GM12878 (cell line): ENCODE measurements around the gene SLC44A4. TPM values are rescaled to one million over a fixed set of nuclear protein-coding genes. Genes with fewer than 3 reads are reported as not detected.

Experiments used
- ATAC-seq: fragments of 200-7000 bp; cut with Tn5 transposase; 3 replicates; pipeline ENCODE4 v1.9.1; 2020; ENCODE audit warnings: mild to moderate bottlenecking, moderate library complexity
- BruUV-seq: library from RNA; stranded (reverse); fragments of 400-500 nt; replicated peaks from 2 replicates; lab custom pipeline; 2021; lab: Mats Ljungman, UMichigan
- CTCF ChIA-PET: fragments of 300-600 bp; sonication (Branson Sonifier 250); formaldehyde crosslinking; extraction: SDS; loops from one replicate; lab custom pipeline; 2021; ENCODE audit warnings: inconsistent platforms; lab: Yijun Ruan, JAX
- POLR2A ChIA-PET: fragments of 350-600 bp; formaldehyde crosslinking; extraction: SDS; loops from one replicate; lab custom pipeline; 2021; ENCODE audit warnings: inconsistent platforms; lab: Charles Lee
- RAD21 ChIA-PET: fragments of 300-600 bp; sonication (Branson Sonifier 250); formaldehyde crosslinking; loops from one replicate; lab custom pipeline; 2023; ENCODE audit warnings: antibody characterized with exemption; ENCODE audit not compliant: unreplicated experiment; lab: Charles Lee
- SMC1A ChIA-PET: fragments of 300-600 bp; sonication (Branson Sonifier 250); formaldehyde crosslinking; loops from one replicate; lab custom pipeline; 2023; ENCODE audit not compliant: unreplicated experiment, uncharacterized antibody; lab: Charles Lee
- DNase-seq: peaks from one replicate; pipeline ENCODE4 v3.0.0-alpha.2; 2011; ENCODE audit warnings: low read depth, low spot score
- FAIRE-seq: peaks from 3 replicates; lab custom pipeline; 2011; peaks lifted over from hg19 to GRCh38; lab: Jason Lieb, UNC
- H2AFZ ChIP-seq: 2 replicates; pipeline ENCODE4 v1.6.0; 2011; ENCODE audit warnings: low read depth, low read length, control low read depth; ENCODE audit not compliant: control insufficient read depth
- H3K27ac ChIP-seq: 2 replicates; pipeline ENCODE4 v1.5.1; 2011; ENCODE audit warnings: control low read depth; ENCODE audit not compliant: control insufficient read depth, insufficient read depth
- H3K27me3 ChIP-seq, 2 experiments: replicated peaks in 1 of 2; 2 replicates each; pipeline versions ENCODE4 v1.6.0 to v1.6.1; 2011; ENCODE audit warnings: low read length in 1 of 2; ENCODE audit not compliant: control insufficient read depth in 2 of 2, insufficient read depth in 2 of 2
- H3K36me3 ChIP-seq, 2 experiments: 2 replicates each; pipeline ENCODE4 v1.5.1; 2011; ENCODE audit warnings: low read length in 1 of 2; ENCODE audit not compliant: control insufficient read depth in 2 of 2, insufficient read depth in 2 of 2
- H3K4me1 ChIP-seq: 2 replicates; pipeline ENCODE4 v1.6.1; 2011; ENCODE audit warnings: mild to moderate bottlenecking, low read length, moderate library complexity, mixed read lengths; ENCODE audit not compliant: control insufficient read depth, insufficient read depth
- H3K4me2 ChIP-seq: 2 replicates; pipeline ENCODE4 v1.6.0; 2011; ENCODE audit warnings: control low read depth; ENCODE audit not compliant: control insufficient read depth, insufficient read depth
- H3K4me3 ChIP-seq: fragments of 200-600 bp; sonication (generic); 2 replicates; pipeline ENCODE4 v1.5.1; 2016
- H3K79me2 ChIP-seq: 2 replicates; pipeline ENCODE4 v1.6.0; 2011; ENCODE audit warnings: low read length; ENCODE audit not compliant: control insufficient read depth, insufficient read depth
- H3K9ac ChIP-seq: 2 replicates; pipeline ENCODE4 v1.8.0; 2011; ENCODE audit warnings: low read length, control low read depth, mixed read lengths; ENCODE audit not compliant: control insufficient read depth, insufficient read depth
- H3K9me3 ChIP-seq: replicated peaks from 3 replicates; pipeline ENCODE4 v1.5.1; 2011; ENCODE audit warnings: mild to moderate bottlenecking, low read length; ENCODE audit not compliant: control insufficient read depth, insufficient read depth
- H4K20me1 ChIP-seq: 2 replicates; pipeline ENCODE4 v1.6.0; 2011; ENCODE audit not compliant: control insufficient read depth, insufficient read depth
- BCL11A ChIP-seq: IDR thresholded peaks from 2 replicates; pipeline ENCODE4 v1.6.1; 2011; ENCODE audit warnings: low read depth, low read length
- MTA3 ChIP-seq: IDR thresholded peaks from 2 replicates; pipeline ENCODE4 v1.6.1; 2012; ENCODE audit warnings: low read length, inconsistent platforms, borderline replicate concordance
- NFYA ChIP-seq: IDR thresholded peaks from 2 replicates; pipeline ENCODE4 v1.6.1; 2011; ENCODE audit warnings: low read depth, mild to moderate bottlenecking, low read length, improper control_type of control experiment, borderline replicate concordance
- NR2C2 ChIP-seq: IDR thresholded peaks from 2 replicates; pipeline ENCODE4 v1.6.1; 2011; ENCODE audit warnings: borderline replicate concordance, low read depth; ENCODE audit not compliant: control insufficient read depth, insufficient read length
- PML ChIP-seq: IDR thresholded peaks from 2 replicates; pipeline ENCODE4 v1.6.1; 2012; ENCODE audit warnings: low read length, inconsistent platforms
- RELA ChIP-seq: fragments of 450-650 bp; IDR thresholded peaks from 2 replicates; pipeline ENCODE4 v1.8.0; 2014; ENCODE audit warnings: borderline replicate concordance; ENCODE audit not compliant: partially characterized antibody
- RUNX3 ChIP-seq: IDR thresholded peaks from 2 replicates; pipeline ENCODE4 v1.6.1; 2012; ENCODE audit warnings: low read length, inconsistent platforms
- TARDBP ChIP-seq: IDR thresholded peaks from 2 replicates; pipeline ENCODE4 v1.6.1; 2016; ENCODE audit warnings: borderline replicate concordance
- WRNIP1 ChIP-seq: IDR thresholded peaks from 2 replicates; pipeline ENCODE4 v1.6.1; 2011; ENCODE audit warnings: low read depth, low read length, improper control_type of control experiment, borderline replicate concordance
- ZNF217 ChIP-seq: fragments of 450-650 bp; IDR thresholded peaks from 2 replicates; pipeline ENCODE4 v1.6.1; 2017; ENCODE audit warnings: antibody characterized with exemption, mild to moderate bottlenecking
- WGBS: methylation state at CpG from one replicate; pipeline ENCODE4 v1.1.6; 2016; ENCODE audit warnings: low lambda C conversion rate; ENCODE audit not compliant: insufficient replicate concordance, insufficient coverage; ENCODE audit errors: missing lambda C conversion rate; 5-methylcytosine and 5-hydroxymethylcytosine counted together
- in situ Hi-C: fragments of 300-500 bp; cut with MboI; formaldehyde crosslinking; loops from 9 replicates; pipeline ENCODE4 v1.14.3; 2018; ENCODE audit warnings: mixed read lengths
- intact Hi-C: fragments of 100-400 bp; cut with micrococcal nuclease; formaldehyde crosslinking; loops from one replicate; pipeline ENCODE4 v1.14.2; 2022; ENCODE audit not compliant: unreplicated experiment
- polyA plus RNA-seq, 11 experiments: library from polyadenylated mRNA; depleted of rRNA in 4 of 11; unstranded in 6 of 11; stranded (reverse) in 5 of 11; fragments of >200 nt; fragmentation: Nextera tagmentation in 4 of 11; fragmentation: Illumina TruSeq in 1 of 11; extraction: Ambion mirVana in 4 of 11; extraction: Trizol in 1 of 11; gene quantifications; 1 replicate in 1 of 11; 2 replicates in 10 of 11; pipeline versions ENCODE4 v1.2.1 to v1.2.3, GENCODE V29; 2011 to 2016; ENCODE audit warnings: inconsistent platforms in 2 of 11, missing spikeins in 2 of 11, low read depth in 1 of 11
- total RNA-seq, 4 experiments: library from RNA; depleted of rRNA in 3 of 4; stranded (reverse); fragments of >200 nt in 3 of 4; fragmentation: Illumina TruSeq in 1 of 4; extraction: Trizol in 1 of 4; gene quantifications; 2 replicates each; pipeline versions ENCODE4 v1.2.1 to v1.2.3, GENCODE V29; 2013 to 2021
- TF ChIP-seq, protein P1 (sequence below): fragments of 450-650 bp; IDR thresholded peaks from 2 replicates; pipeline ENCODE4 v1.6.1; 2017; ENCODE audit warnings: mild to moderate bottlenecking, moderate library complexity
- TF ChIP-seq, protein P2 (sequence below): IDR thresholded peaks from 2 replicates; pipeline ENCODE4 v1.6.1; 2011; ENCODE audit warnings: mild to moderate bottlenecking, low read depth, low read length, moderate library complexity; ENCODE audit not compliant: insufficient replicate concordance

The SLC44A4 gene
- total and polyA plus RNA-seq, 10 of the 15 experiments (the other 5 are each of a cell fraction or from before 2014, with no cell fraction given): 0.04 to 0.24 (median 0.15) TPM; not detected in 3

DNA sequence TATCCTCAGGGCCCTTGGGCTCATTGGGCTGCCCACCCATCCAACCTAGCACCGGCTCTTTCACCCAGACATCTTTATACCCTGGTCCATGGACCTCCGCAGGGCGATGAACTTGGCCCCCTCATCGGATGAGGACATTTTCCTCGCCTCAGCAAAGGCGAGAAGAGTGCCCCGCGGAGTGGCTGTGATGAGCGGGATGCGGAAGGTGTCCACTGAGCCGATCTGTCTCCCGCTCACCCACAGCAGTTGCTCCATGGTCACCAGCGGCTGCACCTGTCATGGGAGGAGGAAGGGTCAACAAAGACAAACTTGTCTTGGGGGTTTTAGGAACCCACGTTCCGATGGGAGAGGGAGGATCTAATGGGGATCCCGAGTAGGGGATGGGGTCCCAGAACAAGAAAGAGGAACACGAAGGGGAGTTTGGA lies 16.9 kb downstream of the SLC44A4 start:
- ChIA-PET RAD21 (interaction anchor here (0.7 to 1.7 kb wide), 5 partner anchors 22 to 263 kb away, joined by 3 to 8 read pairs (median 4); partner anchors contain the start of genes DXO and MSH5), CTCF (interaction anchor here (2.2 to 2.3 kb wide), 2 partner anchors 26 to 61 kb away, joined by 9 to 17 read pairs; no protein-coding TSS in a partner anchor), POLR2A (interaction anchor here (0.8 to 2.5 kb wide), 5 partner anchors 18 to 67 kb away, joined by 3 to 22 read pairs (median 7); partner anchors contain the start of gene HSPA1B), SMC1A (interaction anchor here (1.2 to 2.9 kb wide), 4 partner anchors 23 to 240 kb away, joined by 3 to 24 read pairs (median 8); no protein-coding TSS in a partner anchor)
- peak overlapping the region; percentile 91 for H3K4me3 ChIP-seq
- H3K4me2 ChIP-seq: peak overlapping the region; percentile 98
- in situ Hi-C loops (no loop called here), intact Hi-C loops (loop anchor here (2.0 kb wide), 2 partner anchors 27 to 61 kb away; no protein-coding TSS in a partner anchor)
- ATAC-seq (no peak), DNase-seq (no peak), FAIRE-seq (no peak)
- H3K9ac ChIP-seq: peak overlapping the region; percentile 67
- no peaks in the 10 kb centered on the region for H3K9me3 ChIP-seq
- peak overlapping the region; percentile 61; the same call in 1 of the 2 replicates for H2AFZ ChIP-seq
- H3K36me3 ChIP-seq: peaks cover 0 to 3% of the 10 kb centered on the region in 2 experiments; a peak in 1 of 4 replicates
- H3K79me2 ChIP-seq: no peaks in the 10 kb centered on the region; the same call in 1 of the 2 replicates
- no peak overlapping the region for H3K27ac ChIP-seq
- no TSS peak for BruUV-seq
- H4K20me1 ChIP-seq: no peaks in the 10 kb centered on the region
- peaks cover 11% of the 10 kb centered on the region for H3K4me1 ChIP-seq
- H3K27me3 ChIP-seq: no peaks in the 10 kb centered on the region
- WGBS: 60% methylated on average over 17 of the region's 17 CpGs
- no peak for TF ChIP-seq BCL11A

DNA sequence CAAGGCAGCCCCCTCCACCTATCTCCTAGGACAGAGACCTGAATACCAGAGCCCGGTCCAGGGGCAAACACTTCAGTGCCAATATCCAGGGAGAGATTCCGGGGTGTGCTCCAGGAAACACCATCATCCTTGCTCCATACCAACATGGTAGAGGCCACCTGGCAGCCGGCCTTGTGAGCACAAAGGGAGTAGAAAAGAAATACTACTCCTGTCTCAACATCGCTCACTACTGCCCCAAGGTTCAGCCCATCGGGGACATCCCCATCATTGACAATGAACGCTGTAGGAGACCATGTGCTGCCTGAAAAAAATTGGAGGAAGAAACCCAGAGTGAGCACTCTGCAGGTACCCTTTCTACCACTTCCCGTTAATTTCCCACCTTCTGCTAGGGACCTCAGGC lies 17.6 kb downstream of the SLC44A4 start:
- in situ Hi-C loops: no loop called here
- peaks cover 11% of the 10 kb centered on the region for H3K4me1 ChIP-seq
- TF ChIP-seq NFYA (no peak), WRNIP1 (no peak), RELA (no peak), NR2C2 (no peak), ZNF217 (no peak), RUNX3 (no peak), PML (no peak), MTA3 (no peak), TARDBP (no peak)
- TF ChIP-seq, protein P1, sequence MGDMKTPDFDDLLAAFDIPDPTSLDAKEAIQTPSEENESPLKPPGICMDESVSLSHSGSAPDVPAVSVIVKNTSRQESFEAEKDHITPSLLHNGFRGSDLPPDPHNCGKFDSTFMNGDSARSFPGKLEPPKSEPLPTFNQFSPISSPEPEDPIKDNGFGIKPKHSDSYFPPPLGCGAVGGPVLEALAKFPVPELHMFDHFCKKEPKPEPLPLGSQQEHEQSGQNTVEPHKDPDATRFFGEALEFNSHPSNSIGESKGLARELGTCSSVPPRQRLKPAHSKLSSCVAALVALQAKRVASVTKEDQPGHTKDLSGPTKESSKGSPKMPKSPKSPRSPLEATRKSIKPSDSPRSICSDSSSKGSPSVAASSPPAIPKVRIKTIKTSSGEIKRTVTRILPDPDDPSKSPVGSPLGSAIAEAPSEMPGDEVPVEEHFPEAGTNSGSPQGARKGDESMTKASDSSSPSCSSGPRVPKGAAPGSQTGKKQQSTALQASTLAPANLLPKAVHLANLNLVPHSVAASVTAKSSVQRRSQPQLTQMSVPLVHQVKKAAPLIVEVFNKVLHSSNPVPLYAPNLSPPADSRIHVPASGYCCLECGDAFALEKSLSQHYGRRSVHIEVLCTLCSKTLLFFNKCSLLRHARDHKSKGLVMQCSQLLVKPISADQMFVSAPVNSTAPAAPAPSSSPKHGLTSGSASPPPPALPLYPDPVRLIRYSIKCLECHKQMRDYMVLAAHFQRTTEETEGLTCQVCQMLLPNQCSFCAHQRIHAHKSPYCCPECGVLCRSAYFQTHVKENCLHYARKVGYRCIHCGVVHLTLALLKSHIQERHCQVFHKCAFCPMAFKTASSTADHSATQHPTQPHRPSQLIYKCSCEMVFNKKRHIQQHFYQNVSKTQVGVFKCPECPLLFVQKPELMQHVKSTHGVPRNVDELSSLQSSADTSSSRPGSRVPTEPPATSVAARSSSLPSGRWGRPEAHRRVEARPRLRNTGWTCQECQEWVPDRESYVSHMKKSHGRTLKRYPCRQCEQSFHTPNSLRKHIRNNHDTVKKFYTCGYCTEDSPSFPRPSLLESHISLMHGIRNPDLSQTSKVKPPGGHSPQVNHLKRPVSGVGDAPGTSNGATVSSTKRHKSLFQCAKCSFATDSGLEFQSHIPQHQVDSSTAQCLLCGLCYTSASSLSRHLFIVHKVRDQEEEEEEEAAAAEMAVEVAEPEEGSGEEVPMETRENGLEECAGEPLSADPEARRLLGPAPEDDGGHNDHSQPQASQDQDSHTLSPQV: no peak
- TF ChIP-seq, protein P2, sequence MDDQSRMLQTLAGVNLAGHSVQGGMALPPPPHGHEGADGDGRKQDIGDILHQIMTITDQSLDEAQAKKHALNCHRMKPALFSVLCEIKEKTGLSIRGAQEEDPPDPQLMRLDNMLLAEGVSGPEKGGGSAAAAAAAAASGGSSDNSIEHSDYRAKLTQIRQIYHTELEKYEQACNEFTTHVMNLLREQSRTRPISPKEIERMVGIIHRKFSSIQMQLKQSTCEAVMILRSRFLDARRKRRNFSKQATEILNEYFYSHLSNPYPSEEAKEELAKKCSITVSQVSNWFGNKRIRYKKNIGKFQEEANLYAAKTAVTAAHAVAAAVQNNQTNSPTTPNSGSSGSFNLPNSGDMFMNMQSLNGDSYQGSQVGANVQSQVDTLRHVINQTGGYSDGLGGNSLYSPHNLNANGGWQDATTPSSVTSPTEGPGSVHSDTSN: no peak

More for the DNA sequence above, 17.6 kb downstream of the SLC44A4 start:
- no peak for ATAC-seq
- Histone ChIP-seq H4K20me1 (no peaks in the 10 kb centered on the region), H3K9me3 (no peaks in the 10 kb centered on the region), H3K4me3 (no peak overlapping the region), H2AFZ (no peak overlapping the region), H3K36me3 (peaks cover 0 to 3% of the 10 kb centered on the region in 2 experiments; a peak in 1 of 4 replicates), H3K79me2 (no peaks in the 10 kb centered on the region; the same call in 1 of the 2 replicates), H3K4me2 (no peak overlapping the region; the same call in 1 of the 2 replicates), H3K9ac (no peak overlapping the region), H3K27me3 (no peaks in the 10 kb centered on the region), H3K27ac (no peak overlapping the region)
- intact Hi-C loops: no loop called here
- FAIRE-seq: no peak
- no peak for DNase-seq
- ChIA-PET CTCF (no interaction called here), POLR2A (no interaction called here), RAD21 (no interaction called here), SMC1A (no interaction called here)
- no TSS peak for BruUV-seq
- 78% methylated on average over 7 of the region's 7 CpGs for WGBS
